Panc1 (cell line): Measurements from ENCODE around the gene PGGHG. TPM values are rescaled to one million over a fixed set of nuclear protein-coding genes. Genes with fewer than 3 reads are reported as not detected.
"Not testable (repeated sequence)": the region's sequence is repeated elsewhere in the genome, so short reads cannot be mapped to it uniquely, and the experiment has no call there.

ENCODE experiments used
- ATAC-seq: fragments of 200-7000 bp; cut with Tn5 transposase; 2 replicates; pipeline ENCODE4 v1.9.1; 2020; ENCODE audit warnings: mild to moderate bottlenecking, moderate library complexity
- BruUV-seq: library from RNA; stranded (reverse); fragments of 400-500 nt; replicated peaks from 2 replicates; lab custom pipeline; 2021; lab: Mats Ljungman, UMichigan
- CTCF ChIA-PET: fragments of 300-600 bp; sonication (Branson Sonifier 250); formaldehyde crosslinking; loops from one replicate; lab custom pipeline; 2022; ENCODE audit warnings: antibody characterized with exemption; lab: Charles Lee
- POLR2A ChIA-PET: fragments of 300-600 bp; sonication (Branson Sonifier 250); formaldehyde crosslinking; loops from one replicate; lab custom pipeline; 2022; ENCODE audit warnings: antibody characterized with exemption; lab: Charles Lee
- DNase-seq: peaks from one replicate; pipeline ENCODE4 v3.0.0-alpha.2; 2010; ENCODE audit warnings: low read depth, low spot score
- H3K27ac ChIP-seq: 2 replicates; pipeline ENCODE4 v1.5.1; 2011; ENCODE audit warnings: mild to moderate bottlenecking, low read length, inconsistent platforms
- H3K27me3 ChIP-seq: fragments of 200-500 bp; sonication (Bioruptor generic); 2 replicates; pipeline ENCODE4 v1.6.0; 2014; ENCODE audit warnings: low read length, inconsistent platforms; ENCODE audit not compliant: control insufficient read depth, insufficient read depth
- H3K36me3 ChIP-seq: fragments of 200-500 bp; sonication (Bioruptor generic); 2 replicates; pipeline ENCODE4 v1.5.1; 2014; ENCODE audit warnings: inconsistent platforms, mild to moderate bottlenecking, low read length, moderate library complexity; ENCODE audit not compliant: control insufficient read depth, insufficient read depth
- H3K4me1 ChIP-seq: 2 replicates; pipeline ENCODE4 v1.5.1; 2011; ENCODE audit warnings: inconsistent platforms, mild to moderate bottlenecking, low read length, moderate library complexity; ENCODE audit not compliant: control insufficient read depth, insufficient read depth
- H3K4me3 ChIP-seq, 2 experiments: 2 replicates each; pipeline ENCODE4 v1.5.1; 2011 to 2012; ENCODE audit warnings: low read depth in 2 of 2, low read length in 2 of 2, mild to moderate bottlenecking in 2 of 2, inconsistent platforms in 1 of 2, moderate library complexity in 1 of 2
- H3K9me3 ChIP-seq: fragments of 200-500 bp; sonication (Bioruptor generic); 2 replicates; pipeline ENCODE4 v1.5.1; 2014; ENCODE audit warnings: low read depth, mild to moderate bottlenecking, inconsistent platforms, low read length, moderate library complexity; ENCODE audit not compliant: control insufficient read depth, insufficient read depth
- POLR2AphosphoS5 ChIP-seq: IDR thresholded peaks from 2 replicates; pipeline ENCODE4 v1.6.1; 2012; ENCODE audit warnings: mild to moderate bottlenecking, low read depth, low read length, moderate library complexity
- SIN3A ChIP-seq: IDR thresholded peaks from 2 replicates; pipeline ENCODE4 v1.6.1; 2012; ENCODE audit warnings: low read depth, mild to moderate bottlenecking, low read length, moderate library complexity, borderline replicate concordance; ENCODE audit not compliant: insufficient read depth
- TCF7L2 ChIP-seq: IDR thresholded peaks from 2 replicates; pipeline ENCODE4 v1.6.1; 2011; ENCODE audit warnings: mild to moderate bottlenecking, low read depth, low read length, inconsistent platforms
- in situ Hi-C: cut with HindIII; loops from 2 replicates; pipeline ENCODE4 v1.10.0; 2016; ENCODE audit warnings: low sequenced_read_pairs, low pct_unique_long_range_greater_than_20kb
- intact Hi-C: fragments of 100-400 bp; cut with micrococcal nuclease; formaldehyde crosslinking; loops from one replicate; pipeline ENCODE4 v1.10.0; 2022; ENCODE audit not compliant: unreplicated experiment
- total RNA-seq: library from RNA; stranded (reverse); gene quantifications from one replicate; pipeline ENCODE4 v1.2.1, GENCODE V29; 2021; ENCODE audit not compliant: unreplicated experiment
- TF ChIP-seq, protein P1 (sequence below): fragments of 450-650 bp; IDR thresholded peaks from 2 replicates; pipeline ENCODE4 v1.5.1; 2017; ENCODE audit warnings: mild to moderate bottlenecking
- TF ChIP-seq, protein P2 (sequence below), 2 experiments: IDR thresholded peaks; 2 replicates each; pipeline ENCODE4 v1.6.1; 2011 to 2012; ENCODE audit warnings: low read depth in 2 of 2, control low read depth in 1 of 2, low read length in 1 of 2, mild to moderate bottlenecking in 1 of 2, moderate library complexity in 1 of 2; ENCODE audit not compliant: insufficient read depth in 1 of 2

PGGHG gene
- total RNA-seq, 1 experiment from 2014 or later, result 115 TPM

DNA sequence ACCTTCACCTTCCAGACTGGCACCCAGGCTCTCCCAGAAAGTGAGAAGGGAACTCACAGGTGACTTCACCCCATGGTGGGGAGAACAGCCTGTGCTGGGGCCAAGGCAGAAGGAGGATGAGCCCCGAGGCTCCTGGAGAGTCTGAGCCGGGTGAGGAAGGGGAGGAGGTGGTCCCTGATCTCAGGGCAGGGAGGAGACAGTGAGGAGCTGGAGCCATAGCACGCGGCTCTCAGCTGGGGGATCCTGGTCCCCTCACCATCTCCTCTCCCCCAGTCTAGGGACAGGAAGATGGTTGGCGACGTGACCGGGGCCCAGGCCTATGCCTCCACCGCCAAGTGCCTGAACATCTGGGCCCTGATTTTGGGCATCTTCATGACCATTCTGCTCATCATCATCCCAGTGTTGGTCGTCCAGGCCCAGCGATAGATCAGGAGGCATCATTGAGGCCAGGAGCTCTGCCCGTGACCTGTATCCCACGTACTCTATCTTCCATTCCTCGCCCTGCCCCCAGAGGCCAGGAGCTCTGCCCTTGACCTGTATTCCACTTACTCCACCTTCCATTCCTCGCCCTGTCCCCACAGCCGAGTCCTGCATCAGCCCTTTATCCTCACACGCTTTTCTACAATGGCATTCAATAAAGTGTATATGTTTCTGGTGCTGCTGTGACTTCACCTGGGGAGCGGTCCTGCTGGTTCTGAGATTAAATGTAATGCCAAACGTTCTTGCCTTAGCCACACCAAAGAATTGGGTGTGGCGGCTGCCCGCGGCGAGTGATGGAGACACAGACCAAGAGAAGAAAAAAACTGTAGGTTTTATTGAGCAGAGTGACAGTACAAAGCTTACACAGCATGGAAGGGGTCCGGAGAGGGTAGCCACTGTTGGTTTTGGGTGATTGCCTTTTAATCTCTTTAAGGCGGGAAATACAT lies 20.1 kb downstream of the PGGHG start:
- H3K27me3 ChIP-seq, DNase-seq, H3K36me3 ChIP-seq, in situ Hi-C loops, H3K9me3 ChIP-seq, BruUV-seq: not testable (repeated sequence)
- CTCF ChIA-PET, result interaction anchor here (0.6 kb wide), 1 partner anchor 30 kb away, joined by 3 read pairs; no protein-coding TSS in a partner anchor
- POLR2A ChIA-PET, result interaction anchor here (0.6 kb wide), 1 partner anchor 20 kb away, joined by 7 read pairs; no protein-coding TSS in a partner anchor
- Histone ChIP-seq H3K4me1 (peaks cover 68% of the 10 kb centered on the region), H3K4me3 (peak overlapping the region; percentile 40 to 49), H3K27ac (peak overlapping the region; percentile 82)
- intact Hi-C loops, result loop anchor here (5.0 kb wide), 1 partner anchor 48 kb away; no protein-coding TSS in a partner anchor
- ATAC-seq, result peak; percentile 2; the same call in 1 of the 2 replicates

DNA sequence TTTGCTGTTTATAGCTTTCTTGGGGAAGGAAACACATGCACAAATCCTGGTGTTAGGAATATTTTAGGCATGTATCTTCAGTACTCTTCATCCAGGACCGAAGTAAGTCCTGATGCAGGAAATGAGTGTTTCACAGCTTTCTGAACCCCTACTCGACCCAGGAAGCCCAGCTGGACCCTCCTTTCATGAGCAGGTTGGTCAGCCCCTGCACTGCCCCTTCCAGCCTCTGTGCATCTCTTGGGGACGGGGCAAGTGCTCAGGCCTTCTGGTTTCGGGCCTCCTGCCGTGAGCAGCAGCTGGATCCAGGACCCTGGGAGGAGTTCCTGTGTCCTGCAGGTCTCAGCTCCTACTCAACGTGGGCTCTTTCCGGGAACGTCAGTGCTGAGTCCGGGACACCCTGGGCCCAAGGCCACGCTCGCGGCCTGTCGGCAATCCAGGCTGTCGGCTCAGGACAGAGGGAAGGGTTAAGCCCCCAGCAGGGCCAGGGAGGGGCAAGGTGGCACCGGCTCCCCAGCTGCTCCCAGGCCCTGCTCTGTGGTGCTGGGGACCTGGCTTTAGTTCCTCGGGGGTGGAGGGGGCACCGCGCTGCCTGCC lies 21.1 kb downstream of the PGGHG start:
- in situ Hi-C loops, POLR2A ChIA-PET, H3K36me3 ChIP-seq, BruUV-seq, DNase-seq, H3K9me3 ChIP-seq, H3K27me3 ChIP-seq: not testable (repeated sequence)
- peak; percentile 12 for ATAC-seq
- H3K4me3 ChIP-seq, result peak overlapping the region; percentile 20 to 49
- CTCF ChIA-PET, result interaction anchor here (0.6 kb wide), 1 partner anchor 29 kb away, joined by 3 read pairs; no protein-coding TSS in a partner anchor
- peaks cover 71% of the 10 kb centered on the region for H3K4me1 ChIP-seq
- intact Hi-C loops, result loop anchor here (5.0 kb wide), 1 partner anchor 47 kb away; no protein-coding TSS in a partner anchor
- peak overlapping the region; percentile 82 for H3K27ac ChIP-seq

DNA sequence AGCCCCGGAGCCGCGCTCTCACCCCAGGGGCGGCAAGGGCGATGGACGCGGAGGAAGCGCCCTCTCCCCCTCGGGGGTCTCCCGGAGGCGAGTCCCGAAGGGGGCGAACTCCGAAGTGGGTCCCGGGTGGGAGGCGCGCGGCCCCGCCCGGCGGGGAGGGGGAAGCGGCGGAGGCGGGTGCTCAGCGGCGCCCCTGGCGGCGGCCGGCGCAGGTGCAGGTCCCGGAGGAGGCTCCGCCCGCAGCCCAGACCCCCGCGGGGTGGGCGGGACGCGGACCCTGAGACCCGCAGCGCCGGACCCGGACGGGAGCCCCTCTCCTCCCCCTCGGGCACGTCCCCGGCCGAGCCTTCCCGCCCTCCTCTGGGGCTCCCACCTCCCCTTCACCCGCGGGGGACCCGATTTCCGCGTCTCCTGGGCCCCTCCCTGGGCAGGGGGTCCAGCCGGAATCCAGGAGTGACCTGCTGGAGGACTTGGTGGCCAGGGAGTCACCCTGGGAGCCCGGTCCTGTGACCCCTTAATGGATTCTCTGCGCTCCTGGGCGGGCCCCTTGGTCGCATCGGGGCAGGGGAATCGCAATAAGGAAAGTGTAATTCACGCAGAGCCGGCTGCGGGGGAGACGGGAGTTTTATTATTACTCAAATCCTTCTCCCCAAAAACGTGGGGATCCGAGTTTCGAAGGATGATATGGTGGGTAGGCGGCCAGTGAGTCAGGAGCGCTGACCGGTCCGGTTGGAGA lies 22.3 kb downstream of the PGGHG start:
- H3K27ac ChIP-seq, result peak overlapping the region; percentile 94
- ATAC-seq, result peak; percentile 52
- H3K9me3 ChIP-seq, intact Hi-C loops, H3K27me3 ChIP-seq, H3K36me3 ChIP-seq, in situ Hi-C loops, CTCF ChIA-PET, BruUV-seq, DNase-seq: not testable (repeated sequence)
- H3K4me1 ChIP-seq, result peaks cover 68% of the 10 kb centered on the region
- POLR2A ChIA-PET, result interaction anchor here (0.6 kb wide), 1 partner anchor 99 kb away, joined by 7 read pairs; no protein-coding TSS in a partner anchor
- H3K4me3 ChIP-seq, result peak overlapping the region; percentile 27 to 34; a peak in 3 of 4 replicates

DNA sequence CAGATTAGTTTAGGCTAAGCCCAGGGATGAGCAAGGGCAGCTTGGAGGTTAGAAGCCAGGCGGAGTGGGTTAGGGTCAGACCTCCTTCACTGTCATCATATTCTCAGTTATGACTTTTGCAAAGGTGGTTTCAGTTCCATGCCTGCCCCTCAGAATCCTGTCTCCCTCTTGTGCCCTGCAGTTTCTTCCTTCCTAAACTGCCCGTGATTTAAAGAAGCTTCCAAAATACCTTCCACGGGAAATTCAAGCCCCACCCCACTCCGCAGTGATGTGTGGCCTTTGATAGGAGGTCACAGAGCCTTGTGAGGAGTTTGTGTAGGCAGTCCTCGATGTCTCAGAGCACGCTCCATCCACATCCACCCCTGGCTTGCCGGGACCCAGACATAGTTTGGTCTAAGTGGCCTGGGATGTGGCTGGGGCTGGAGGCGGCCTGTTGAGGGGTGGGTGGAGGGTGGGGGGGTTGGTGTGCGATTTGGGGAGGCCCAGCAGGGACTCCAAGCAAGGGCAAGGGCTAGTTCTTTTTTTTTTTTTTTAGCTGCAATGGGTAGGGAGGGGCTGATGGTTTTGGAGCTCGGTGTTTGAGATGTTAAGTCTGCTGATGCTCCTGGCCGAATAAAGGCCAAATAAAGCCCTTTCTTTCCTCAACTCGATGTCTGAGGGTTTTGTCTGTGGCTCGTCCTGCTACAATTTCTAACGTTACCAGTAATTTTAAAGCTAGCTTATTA lies 23.3 kb downstream of the PGGHG start:
- intact Hi-C loops (no loop called here), in situ Hi-C loops (no loop called here)
- POLR2A ChIA-PET, result interaction anchor here (0.5 to 0.6 kb wide), 2 partner anchors 50 to 72 kb away, joined by 3 read pairs; no protein-coding TSS in a partner anchor
- TF ChIP-seq POLR2AphosphoS5, result no peak
- TF ChIP-seq TCF7L2, result no peak
- TF ChIP-seq, protein P1, sequence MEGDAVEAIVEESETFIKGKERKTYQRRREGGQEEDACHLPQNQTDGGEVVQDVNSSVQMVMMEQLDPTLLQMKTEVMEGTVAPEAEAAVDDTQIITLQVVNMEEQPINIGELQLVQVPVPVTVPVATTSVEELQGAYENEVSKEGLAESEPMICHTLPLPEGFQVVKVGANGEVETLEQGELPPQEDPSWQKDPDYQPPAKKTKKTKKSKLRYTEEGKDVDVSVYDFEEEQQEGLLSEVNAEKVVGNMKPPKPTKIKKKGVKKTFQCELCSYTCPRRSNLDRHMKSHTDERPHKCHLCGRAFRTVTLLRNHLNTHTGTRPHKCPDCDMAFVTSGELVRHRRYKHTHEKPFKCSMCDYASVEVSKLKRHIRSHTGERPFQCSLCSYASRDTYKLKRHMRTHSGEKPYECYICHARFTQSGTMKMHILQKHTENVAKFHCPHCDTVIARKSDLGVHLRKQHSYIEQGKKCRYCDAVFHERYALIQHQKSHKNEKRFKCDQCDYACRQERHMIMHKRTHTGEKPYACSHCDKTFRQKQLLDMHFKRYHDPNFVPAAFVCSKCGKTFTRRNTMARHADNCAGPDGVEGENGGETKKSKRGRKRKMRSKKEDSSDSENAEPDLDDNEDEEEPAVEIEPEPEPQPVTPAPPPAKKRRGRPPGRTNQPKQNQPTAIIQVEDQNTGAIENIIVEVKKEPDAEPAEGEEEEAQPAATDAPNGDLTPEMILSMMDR, result no peak
- TF ChIP-seq, protein P2, sequence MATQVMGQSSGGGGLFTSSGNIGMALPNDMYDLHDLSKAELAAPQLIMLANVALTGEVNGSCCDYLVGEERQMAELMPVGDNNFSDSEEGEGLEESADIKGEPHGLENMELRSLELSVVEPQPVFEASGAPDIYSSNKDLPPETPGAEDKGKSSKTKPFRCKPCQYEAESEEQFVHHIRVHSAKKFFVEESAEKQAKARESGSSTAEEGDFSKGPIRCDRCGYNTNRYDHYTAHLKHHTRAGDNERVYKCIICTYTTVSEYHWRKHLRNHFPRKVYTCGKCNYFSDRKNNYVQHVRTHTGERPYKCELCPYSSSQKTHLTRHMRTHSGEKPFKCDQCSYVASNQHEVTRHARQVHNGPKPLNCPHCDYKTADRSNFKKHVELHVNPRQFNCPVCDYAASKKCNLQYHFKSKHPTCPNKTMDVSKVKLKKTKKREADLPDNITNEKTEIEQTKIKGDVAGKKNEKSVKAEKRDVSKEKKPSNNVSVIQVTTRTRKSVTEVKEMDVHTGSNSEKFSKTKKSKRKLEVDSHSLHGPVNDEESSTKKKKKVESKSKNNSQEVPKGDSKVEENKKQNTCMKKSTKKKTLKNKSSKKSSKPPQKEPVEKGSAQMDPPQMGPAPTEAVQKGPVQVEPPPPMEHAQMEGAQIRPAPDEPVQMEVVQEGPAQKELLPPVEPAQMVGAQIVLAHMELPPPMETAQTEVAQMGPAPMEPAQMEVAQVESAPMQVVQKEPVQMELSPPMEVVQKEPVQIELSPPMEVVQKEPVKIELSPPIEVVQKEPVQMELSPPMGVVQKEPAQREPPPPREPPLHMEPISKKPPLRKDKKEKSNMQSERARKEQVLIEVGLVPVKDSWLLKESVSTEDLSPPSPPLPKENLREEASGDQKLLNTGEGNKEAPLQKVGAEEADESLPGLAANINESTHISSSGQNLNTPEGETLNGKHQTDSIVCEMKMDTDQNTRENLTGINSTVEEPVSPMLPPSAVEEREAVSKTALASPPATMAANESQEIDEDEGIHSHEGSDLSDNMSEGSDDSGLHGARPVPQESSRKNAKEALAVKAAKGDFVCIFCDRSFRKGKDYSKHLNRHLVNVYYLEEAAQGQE (IDR thresholded peaks at IDR 0.05; ENCODE audit: insufficient read depth in 1 of 2, low read depth in 2 of 2, low read length in 1 of 2), result no peak
- TF ChIP-seq SIN3A, result no peak
- Histone ChIP-seq H3K9me3 (no peaks in the 10 kb centered on the region), H3K27me3 (no peaks in the 10 kb centered on the region; the same call in 1 of the 2 replicates), H3K4me1 (peaks cover 68% of the 10 kb centered on the region), H3K27ac (peak overlapping the region; percentile 94), H3K36me3 (no peaks in the 10 kb centered on the region), H3K4me3 (peak overlapping the region; percentile 19 to 27)
- no peak for DNase-seq
- CTCF ChIA-PET, result interaction anchor here (0.6 to 0.9 kb wide), 3 partner anchors 15 to 223 kb away, joined by 3 to 8 read pairs (median 6); no protein-coding TSS in a partner anchor
- no TSS peak for BruUV-seq
- ATAC-seq, result no peak
